ENCODE measurements around the gene KLC1. TPM values are rescaled to one million over a fixed set of nuclear protein-coding genes. Genes with fewer than 3 reads are reported as not detected.

The KLC1 gene
- total and polyA plus RNA-seq, 2 of the 8 experiments (the other 6 are each of a cell fraction or from before 2014, with no cell fraction given), result 84.6 to 134 TPM

- peak in 1 of 2 experiments; percentile 61 for DNase-seq (ENCODE audit: low read depth in 1 of 2, low spot score in 2 of 2)
- Histone ChIP-seq H3K9ac (replicated peaks in 1 of 4; ENCODE audit: extremely low read depth in 1 of 4, low read depth in 3 of 4, low read length in 3 of 4) (no peak overlapping the region), H2BK5ac (ENCODE audit: low read depth, low read length) (no peak overlapping the region), H3K27me3 (replicated peaks in 1 of 4; ENCODE audit: control insufficient read depth in 3 of 4, extremely low read depth in 1 of 4, insufficient read depth in 3 of 4, low read length in 3 of 4) (no peaks in the 10 kb centered on the region), H3K4me2 (ENCODE audit: insufficient read depth in 1 of 2, low read depth in 2 of 2, low read length in 2 of 2) (no peak overlapping the region), H3K18ac (ENCODE audit: extremely low read depth, low read length) (no peak overlapping the region), H3K4me1 (replicated peaks in 1 of 4; ENCODE audit: control insufficient read depth in 3 of 4, insufficient read depth in 4 of 4, low read length in 3 of 4) (no peaks in the 10 kb centered on the region), H3K23me2 (ENCODE audit: low read depth, low read length) (no peaks in the 10 kb centered on the region), H3K4ac (replicated peaks; ENCODE audit: insufficient read length, low read depth, low read length) (no peak overlapping the region), H4K91ac (replicated peaks; ENCODE audit: insufficient read length, low read length) (no peak overlapping the region), H3K14ac (ENCODE audit: insufficient read length) (no peak overlapping the region), H2BK12ac (ENCODE audit: low read depth, low read length) (no peak overlapping the region), H3K9me3 (ENCODE audit: insufficient read depth in 2 of 2, low read depth in 1 of 2, low read length in 1 of 2) (no peaks in the 10 kb centered on the region), H2AK5ac (ENCODE audit: low read depth, low read length) (no peak overlapping the region), H3K4me3 (ENCODE audit: extremely low read depth in 1 of 4, insufficient read depth in 2 of 4, low read depth in 3 of 4, low read length in 4 of 4) (no peak overlapping the region), H4K20me1 (replicated peaks in 1 of 2; ENCODE audit: control insufficient read depth in 1 of 2, insufficient read depth in 2 of 2, low read length in 2 of 2) (peaks cover 2 to 7% of the 10 kb centered on the region in 2 experiments), H4K5ac (ENCODE audit: insufficient read length, low read depth, low read length) (no peak overlapping the region), H4K8ac (ENCODE audit: extremely low read depth, insufficient read depth, low read length) (no peak overlapping the region), H2BK120ac (replicated peaks; ENCODE audit: low read depth, low read length) (no peak overlapping the region), H3K23ac (ENCODE audit: insufficient read length) (no peak overlapping the region), H3K79me2 (ENCODE audit: control insufficient read depth in 1 of 2, insufficient read depth in 2 of 2, low read length in 2 of 2) (no peaks in the 10 kb centered on the region; a peak in 1 of 4 replicates), H3K56ac (replicated peaks; ENCODE audit: insufficient read length, low read depth, low read length) (no peak overlapping the region), H2BK15ac (ENCODE audit: low read length) (no peak overlapping the region), H2BK20ac (ENCODE audit: low read length) (no peak overlapping the region), H2AFZ (ENCODE audit: low read length) (no peak overlapping the region), H3K79me1 (ENCODE audit: low read depth, low read length) (no peaks in the 10 kb centered on the region), H3K36me3 (ENCODE audit: control insufficient read depth in 2 of 4, insufficient read depth in 4 of 4, low read length in 3 of 4) (peaks cover 40 to 72% (median 56%) of the 10 kb centered on the region in 4 experiments), H3K27ac (ENCODE audit: low read depth, low read length) (no peak overlapping the region)
- ChIA-PET POLR2A (ENCODE audit: partially characterized antibody) (interaction anchor here (1.3 to 1.6 kb wide), 2 partner anchors 21 to 27 kb away, joined by 4 read pairs; no protein-coding TSS in a partner anchor), CTCF (ENCODE audit: partially characterized antibody) (interaction anchor here (0.8 to 2.3 kb wide), 12 partner anchors 10 to 115 kb away, joined by 3 to 13 read pairs (median 5); no protein-coding TSS in a partner anchor)
- FAIRE-seq, result no peak
- TF ChIP-seq, protein P1, sequence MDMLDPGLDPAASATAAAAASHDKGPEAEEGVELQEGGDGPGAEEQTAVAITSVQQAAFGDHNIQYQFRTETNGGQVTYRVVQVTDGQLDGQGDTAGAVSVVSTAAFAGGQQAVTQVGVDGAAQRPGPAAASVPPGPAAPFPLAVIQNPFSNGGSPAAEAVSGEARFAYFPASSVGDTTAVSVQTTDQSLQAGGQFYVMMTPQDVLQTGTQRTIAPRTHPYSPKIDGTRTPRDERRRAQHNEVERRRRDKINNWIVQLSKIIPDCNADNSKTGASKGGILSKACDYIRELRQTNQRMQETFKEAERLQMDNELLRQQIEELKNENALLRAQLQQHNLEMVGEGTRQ (IDR thresholded peaks at IDR 0.05; ENCODE audit: low read length), result 0 out of 2 replicates have a peak, but pooled peaks have one; percentile 11
- TF ChIP-seq CHD1 (IDR thresholded peaks at IDR 0.05; ENCODE audit: low read depth, low read length) (no peak), CTCF (IDR thresholded peaks at IDR 0.05; ENCODE audit: control extremely low read depth in 1 of 3, insufficient read depth in 1 of 3, low read depth in 1 of 3, low read length in 3 of 3) (peak; percentile 55 to 81 (median 74); a peak in 3 of 4 replicates), MAX (IDR thresholded peaks at IDR 0.05) (peak; percentile 77), SUZ12 (IDR thresholded peaks at IDR 0.05; ENCODE audit: low read length) (no peak), RAD21 (IDR thresholded peaks at IDR 0.05 in 1 of 2, conservative IDR thresholded peaks at IDR 0.05 in 1 of 2; ENCODE audit: low read depth in 2 of 2, low read length in 2 of 2) (peak; percentile 42 to 44)
- WGBS, 2 experiments (ENCODE audit: extremely low coverage in 1 of 2, insufficient coverage in 1 of 2, insufficient read length in 1 of 2, insufficient replicate concordance in 2 of 2, low coverage in 1 of 2, low lambda C conversion rate in 2 of 2, missing lambda C conversion rate in 1 of 2), result 79% methylated on average over 13 of the region's 13 CpGs; no CpG with 5 or more reads in 1 of the 2 experiments
Measured at GRCh38 chr14:103679351-103679750, 50.3 kb downstream of the KLC1 start.
